GM12873 (cell line): ENCODE data around the gene EPHA6.

ENCODE experiments used
- CTCF ChIP-seq: IDR thresholded peaks from 2 replicates; pipeline ENCODE4 v1.5.1; 2012; ENCODE audit warnings: low read depth, mild to moderate bottlenecking, moderate library complexity, low read length, control low read depth; ENCODE audit not compliant: insufficient read depth; ENCODE audit errors: missing control alignments

EPHA6 gene

GRCh38 chr3:97712919-97713318 is 898.5 kb downstream of the EPHA6 start:
- TF ChIP-seq CTCF, result no peak

- TF ChIP-seq CTCF, result no peak
Measured at GRCh38 chr3:97713634-97714033, 899.2 kb downstream of the EPHA6 start.

GRCh38 chr3:97719156-97719821 is 904.9 kb downstream of the EPHA6 start:
- peak; percentile 89 for TF ChIP-seq CTCF

GRCh38 chr3:97720417-97720816 is 906.0 kb downstream of the EPHA6 start:
- TF ChIP-seq CTCF, result no peak

- TF ChIP-seq CTCF, result no peak
Measured at GRCh38 chr3:97721446-97721845, 907.1 kb downstream of the EPHA6 start.

GRCh38 chr3:97736928-97737327 is 922.5 kb downstream of the EPHA6 start:
- no peak for TF ChIP-seq CTCF

- no peak for TF ChIP-seq CTCF
Measured at GRCh38 chr3:97738761-97739160, 924.4 kb downstream of the EPHA6 start.
